GM12878 (cell line): Measurements from ENCODE around the gene EEF1AKMT3. TPM values are rescaled to one million over a fixed set of nuclear protein-coding genes. Genes with fewer than 3 reads are reported as not detected.

ENCODE experiments used
- ATF7 ChIP-seq: fragments of 450-650 bp; IDR thresholded peaks from 2 replicates; pipeline ENCODE4 v1.6.1; 2016; ENCODE audit warnings: low read depth, mild to moderate bottlenecking
- CBFB ChIP-seq: IDR thresholded peaks from 2 replicates; pipeline ENCODE4 v1.6.1; 2016; ENCODE audit warnings: antibody characterized with exemption, low read depth
- CUX1 ChIP-seq: IDR thresholded peaks from 2 replicates; pipeline ENCODE4 v1.6.1; 2012; ENCODE audit warnings: improper control_type of control experiment, low read depth, low read length; ENCODE audit not compliant: insufficient replicate concordance
- HDAC6 ChIP-seq: fragments of 200-600 bp; sonication (generic); IDR thresholded peaks from one replicate; pipeline ENCODE4 v1.8.0; 2017; ENCODE audit warnings: antibody characterized with exemption; ENCODE audit not compliant: unreplicated experiment
- NFYA ChIP-seq: IDR thresholded peaks from 2 replicates; pipeline ENCODE4 v1.6.1; 2011; ENCODE audit warnings: low read depth, mild to moderate bottlenecking, low read length, improper control_type of control experiment, borderline replicate concordance
- NR2C2 ChIP-seq: IDR thresholded peaks from 2 replicates; pipeline ENCODE4 v1.6.1; 2011; ENCODE audit warnings: borderline replicate concordance, low read depth; ENCODE audit not compliant: control insufficient read depth, insufficient read length
- NRF1 ChIP-seq: conservative IDR thresholded peaks from 2 replicates; pipeline ENCODE4 v1.6.1; 2011; ENCODE audit warnings: mild to moderate bottlenecking, low read depth, low read length, improper control_type of control experiment
- RAD51 ChIP-seq: fragments of 450-650 bp; IDR thresholded peaks from 2 replicates; pipeline ENCODE4 v1.6.1; 2016; ENCODE audit warnings: moderate library complexity, mild to moderate bottlenecking, inconsistent platforms
- SMC3 ChIP-seq: IDR thresholded peaks from 2 replicates; pipeline ENCODE4 v1.6.1; 2011; ENCODE audit warnings: low read length, improper control_type of control experiment, borderline replicate concordance
- TAF1 ChIP-seq: IDR thresholded peaks from 2 replicates; pipeline ENCODE4 v1.6.1; 2011; ENCODE audit warnings: mild to moderate bottlenecking, low read depth, low read length, borderline replicate concordance
- TARDBP ChIP-seq: IDR thresholded peaks from 2 replicates; pipeline ENCODE4 v1.6.1; 2016; ENCODE audit warnings: borderline replicate concordance
- TBL1XR1 ChIP-seq: IDR thresholded peaks from 2 replicates; pipeline ENCODE4 v1.6.1; 2012; ENCODE audit warnings: low read depth, low read length, improper control_type of control experiment
- YY1 ChIP-seq: IDR thresholded peaks from 2 replicates; pipeline ENCODE4 v1.6.1; 2011; ENCODE audit warnings: low read depth, mild to moderate bottlenecking, low read length
- ZNF622 ChIP-seq: fragments of 450-650 bp; IDR thresholded peaks from 2 replicates; pipeline ENCODE4 v1.6.1; 2017; ENCODE audit warnings: mild to moderate bottlenecking, inconsistent platforms
- polyA plus RNA-seq, 11 experiments: library from polyadenylated mRNA; depleted of rRNA in 4 of 11; unstranded in 6 of 11; stranded (reverse) in 5 of 11; fragments of >200 nt; fragmentation: Nextera tagmentation in 4 of 11; fragmentation: Illumina TruSeq in 1 of 11; extraction: Ambion mirVana in 4 of 11; extraction: Trizol in 1 of 11; gene quantifications; 1 replicate in 1 of 11; 2 replicates in 10 of 11; pipeline versions ENCODE4 v1.2.1 to v1.2.3, GENCODE V29; 2011 to 2016; ENCODE audit warnings: inconsistent platforms in 2 of 11, missing spikeins in 2 of 11, low read depth in 1 of 11
- total RNA-seq, 4 experiments: library from RNA; depleted of rRNA in 3 of 4; stranded (reverse); fragments of >200 nt in 3 of 4; fragmentation: Illumina TruSeq in 1 of 4; extraction: Trizol in 1 of 4; gene quantifications; 2 replicates each; pipeline versions ENCODE4 v1.2.1 to v1.2.3, GENCODE V29; 2013 to 2021
- TF ChIP-seq, protein P1 (sequence below): fragments of 450-650 bp; IDR thresholded peaks from 2 replicates; pipeline ENCODE4 v1.6.1; 2017; ENCODE audit warnings: borderline replicate concordance
- TF ChIP-seq, protein P2 (sequence below): IDR thresholded peaks from 2 replicates; pipeline ENCODE4 v1.6.1; 2011; ENCODE audit warnings: mild to moderate bottlenecking, low read depth, low read length, moderate library complexity; ENCODE audit not compliant: insufficient replicate concordance
- TF ChIP-seq, protein P3 (sequence below): fragments of 450-650 bp; IDR thresholded peaks from 2 replicates; pipeline ENCODE4 v1.6.1; 2014; ENCODE audit warnings: mild to moderate bottlenecking

Gene EEF1AKMT3
- total and polyA plus RNA-seq, 10 of the 15 experiments (the other 5 are each of a cell fraction or from before 2014, with no cell fraction given), result 1.2 to 8.2 (median 3.5) TPM

DNA sequence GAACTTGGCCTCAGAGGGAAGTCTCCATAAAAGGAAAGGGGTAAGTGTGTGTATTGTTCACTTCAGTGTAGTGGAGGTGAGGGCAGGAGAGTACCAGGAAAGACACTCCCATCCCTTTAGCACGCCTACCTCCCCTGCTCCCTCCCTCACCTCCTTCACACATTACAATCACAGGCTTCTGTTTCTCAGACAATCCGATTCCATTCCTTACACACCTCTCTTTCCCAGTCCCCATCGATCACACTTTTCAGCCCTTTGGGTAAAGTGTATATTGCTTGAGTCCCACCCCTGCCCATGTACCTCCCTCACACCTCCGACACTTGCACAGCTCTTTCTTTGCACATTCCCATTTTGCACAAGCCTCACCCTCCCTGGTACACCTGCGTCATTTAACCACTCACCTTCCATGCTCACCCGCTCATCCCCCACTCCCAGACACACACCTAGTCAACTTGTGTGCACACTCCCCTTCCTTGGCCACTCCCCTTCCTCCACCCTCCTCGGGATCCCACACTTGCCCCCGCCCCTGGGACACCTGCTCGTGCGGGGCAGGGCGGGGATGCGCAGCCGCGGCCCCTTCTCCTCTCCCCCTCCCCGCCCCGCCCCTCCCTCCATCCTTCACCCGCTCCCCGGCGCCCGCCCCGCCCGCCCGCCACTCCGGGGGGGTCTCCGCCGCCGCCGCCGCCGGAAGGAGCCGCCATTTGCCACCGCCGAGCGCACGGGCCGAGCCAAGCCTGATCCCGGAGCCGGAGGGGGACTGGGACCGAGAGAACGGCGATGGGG lies 17.8 kb upstream of the EEF1AKMT3 start, which contains the start of gene MARCHF9 (continued):
- TF ChIP-seq ZNF622 (no peak), YY1 (peak; percentile 79), CUX1 (no peak), NFYA (no peak), RAD51 (no peak), HDAC6 (no peak), NRF1 (peak; percentile 47), NR2C2 (no peak), ATF7 (peak; percentile 36; the same call in 1 of the 2 replicates), TBL1XR1 (no peak), SMC3 (no peak), CBFB (no peak), TAF1 (no peak), TARDBP (no peak)
- TF ChIP-seq, protein P1, sequence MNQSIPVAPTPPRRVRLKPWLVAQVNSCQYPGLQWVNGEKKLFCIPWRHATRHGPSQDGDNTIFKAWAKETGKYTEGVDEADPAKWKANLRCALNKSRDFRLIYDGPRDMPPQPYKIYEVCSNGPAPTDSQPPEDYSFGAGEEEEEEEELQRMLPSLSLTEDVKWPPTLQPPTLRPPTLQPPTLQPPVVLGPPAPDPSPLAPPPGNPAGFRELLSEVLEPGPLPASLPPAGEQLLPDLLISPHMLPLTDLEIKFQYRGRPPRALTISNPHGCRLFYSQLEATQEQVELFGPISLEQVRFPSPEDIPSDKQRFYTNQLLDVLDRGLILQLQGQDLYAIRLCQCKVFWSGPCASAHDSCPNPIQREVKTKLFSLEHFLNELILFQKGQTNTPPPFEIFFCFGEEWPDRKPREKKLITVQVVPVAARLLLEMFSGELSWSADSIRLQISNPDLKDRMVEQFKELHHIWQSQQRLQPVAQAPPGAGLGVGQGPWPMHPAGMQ, result no peak
- TF ChIP-seq, protein P2, sequence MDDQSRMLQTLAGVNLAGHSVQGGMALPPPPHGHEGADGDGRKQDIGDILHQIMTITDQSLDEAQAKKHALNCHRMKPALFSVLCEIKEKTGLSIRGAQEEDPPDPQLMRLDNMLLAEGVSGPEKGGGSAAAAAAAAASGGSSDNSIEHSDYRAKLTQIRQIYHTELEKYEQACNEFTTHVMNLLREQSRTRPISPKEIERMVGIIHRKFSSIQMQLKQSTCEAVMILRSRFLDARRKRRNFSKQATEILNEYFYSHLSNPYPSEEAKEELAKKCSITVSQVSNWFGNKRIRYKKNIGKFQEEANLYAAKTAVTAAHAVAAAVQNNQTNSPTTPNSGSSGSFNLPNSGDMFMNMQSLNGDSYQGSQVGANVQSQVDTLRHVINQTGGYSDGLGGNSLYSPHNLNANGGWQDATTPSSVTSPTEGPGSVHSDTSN, result no peak
- TF ChIP-seq, protein P3, sequence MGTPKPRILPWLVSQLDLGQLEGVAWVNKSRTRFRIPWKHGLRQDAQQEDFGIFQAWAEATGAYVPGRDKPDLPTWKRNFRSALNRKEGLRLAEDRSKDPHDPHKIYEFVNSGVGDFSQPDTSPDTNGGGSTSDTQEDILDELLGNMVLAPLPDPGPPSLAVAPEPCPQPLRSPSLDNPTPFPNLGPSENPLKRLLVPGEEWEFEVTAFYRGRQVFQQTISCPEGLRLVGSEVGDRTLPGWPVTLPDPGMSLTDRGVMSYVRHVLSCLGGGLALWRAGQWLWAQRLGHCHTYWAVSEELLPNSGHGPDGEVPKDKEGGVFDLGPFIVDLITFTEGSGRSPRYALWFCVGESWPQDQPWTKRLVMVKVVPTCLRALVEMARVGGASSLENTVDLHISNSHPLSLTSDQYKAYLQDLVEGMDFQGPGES, result no peak
